PC-3 (cell line): ENCODE data around the gene SDHAF1. TPM values are rescaled to one million over a fixed set of nuclear protein-coding genes. Genes with fewer than 3 reads are reported as not detected.

ENCODE experiments used
- ATAC-seq: fragments of 200-7000 bp; cut with Tn5 transposase; 2 replicates; pipeline ENCODE4 v1.9.1; 2020; ENCODE audit warnings: mild to moderate bottlenecking, moderate library complexity
- BruUV-seq: library from RNA; stranded (reverse); fragments of 400-500 nt; replicated peaks from 2 replicates; lab custom pipeline; 2021; lab: Mats Ljungman, UMichigan
- CTCF ChIA-PET: fragments of 300-600 bp; sonication (Branson Sonifier 250); formaldehyde crosslinking; loops from one replicate; lab custom pipeline; 2022; ENCODE audit warnings: antibody characterized with exemption; lab: Charles Lee
- POLR2A ChIA-PET: fragments of 300-600 bp; sonication (Branson Sonifier 250); formaldehyde crosslinking; loops from one replicate; lab custom pipeline; 2022; ENCODE audit warnings: antibody characterized with exemption; ENCODE audit not compliant: unreplicated experiment; lab: Charles Lee
- DNase-seq: peaks from one replicate; pipeline ENCODE4 v3.0.0-alpha.2; 2015
- H2AFZ ChIP-seq: fragments of 300-600 bp; sonication (generic); 2 replicates; pipeline ENCODE4 v1.6.0; 2016; ENCODE audit warnings: antibody characterized with exemption, low read length
- H3F3A ChIP-seq: fragments of 300-600 bp; sonication (generic); one replicate; pipeline ENCODE4 v1.6.0; 2017; ENCODE audit warnings: antibody characterized with exemption, low read length, control low read depth, mild to moderate bottlenecking; ENCODE audit not compliant: unreplicated experiment
- H3K27ac ChIP-seq: fragments of 300-600 bp; sonication (generic); 2 replicates; pipeline ENCODE4 v1.5.1; 2016; ENCODE audit warnings: mild to moderate bottlenecking, low read length
- H3K27me3 ChIP-seq: fragments of 300-600 bp; sonication (generic); 2 replicates; pipeline ENCODE4 v1.6.1; 2016; ENCODE audit warnings: low read length, mixed read lengths
- H3K36me3 ChIP-seq: fragments of 300-600 bp; sonication (generic); 2 replicates; pipeline ENCODE4 v1.6.1; 2016; ENCODE audit warnings: low read depth, mixed run types, low read length, mixed read lengths
- H3K4me1 ChIP-seq: fragments of 300-600 bp; sonication (generic); 2 replicates; pipeline ENCODE4 v1.5.1; 2016; ENCODE audit warnings: low read length; ENCODE audit not compliant: insufficient read depth
- H3K4me2 ChIP-seq: fragments of 300-600 bp; sonication (generic); 2 replicates; pipeline ENCODE4 v1.6.0; 2016; ENCODE audit warnings: low read length
- H3K4me3 ChIP-seq: fragments of 300-600 bp; sonication (generic); 2 replicates; pipeline ENCODE4 v1.5.1; 2016; ENCODE audit warnings: mild to moderate bottlenecking, low read length, mixed read lengths
- H3K79me2 ChIP-seq: fragments of 300-600 bp; sonication (generic); 2 replicates; pipeline ENCODE4 v1.6.1; 2017; ENCODE audit warnings: low read length, mixed read lengths
- H3K9ac ChIP-seq: fragments of 300-600 bp; sonication (generic); 2 replicates; pipeline ENCODE4 v1.6.0; 2016; ENCODE audit warnings: mild to moderate bottlenecking, low read length
- H3K9me2 ChIP-seq: fragments of 300-600 bp; sonication (generic); replicated peaks from 2 replicates; pipeline ENCODE4 v1.6.1; 2016; ENCODE audit warnings: mixed run types, low read length, mixed read lengths
- H3K9me3 ChIP-seq: fragments of 300-600 bp; sonication (generic); 2 replicates; pipeline ENCODE4 v1.6.1; 2016; ENCODE audit warnings: low read length, mixed read lengths
- H4K20me1 ChIP-seq: fragments of 300-600 bp; sonication (generic); 2 replicates; pipeline ENCODE4 v1.6.1; 2016; ENCODE audit warnings: low read length, mixed read lengths
- EZH2 ChIP-seq: fragments of 300-600 bp; sonication (generic); IDR thresholded peaks from one replicate; pipeline ENCODE4 v1.6.1; 2017; ENCODE audit warnings: antibody characterized with exemption, mild to moderate bottlenecking, low read length; ENCODE audit not compliant: unreplicated experiment
- EZH2phosphoT487 ChIP-seq: fragments of 300-600 bp; sonication (generic); IDR thresholded peaks from 2 replicates; pipeline ENCODE4 v1.6.1; 2018; ENCODE audit warnings: mild to moderate bottlenecking, antibody characterized with exemption, low read length, borderline replicate concordance
- intact Hi-C: fragments of 100-400 bp; cut with micrococcal nuclease; formaldehyde crosslinking; loops from 2 replicates; pipeline ENCODE4 v1.9.0; 2023
- total RNA-seq: library from RNA; depleted of rRNA; stranded (reverse); fragments of >200 nt; gene quantifications from 2 replicates; pipeline ENCODE4 v1.2.3, GENCODE V29; 2014
- TF ChIP-seq, protein P1 (sequence below): fragments of 300-600 bp; sonication (generic); conservative IDR thresholded peaks from 2 replicates; pipeline ENCODE4 v1.5.1; 2017; ENCODE audit warnings: antibody characterized with exemption, low read depth, mild to moderate bottlenecking, low read length

SDHAF1 gene
- total RNA-seq, 1 experiment from 2014 or later, result 24.5 TPM

DNA sequence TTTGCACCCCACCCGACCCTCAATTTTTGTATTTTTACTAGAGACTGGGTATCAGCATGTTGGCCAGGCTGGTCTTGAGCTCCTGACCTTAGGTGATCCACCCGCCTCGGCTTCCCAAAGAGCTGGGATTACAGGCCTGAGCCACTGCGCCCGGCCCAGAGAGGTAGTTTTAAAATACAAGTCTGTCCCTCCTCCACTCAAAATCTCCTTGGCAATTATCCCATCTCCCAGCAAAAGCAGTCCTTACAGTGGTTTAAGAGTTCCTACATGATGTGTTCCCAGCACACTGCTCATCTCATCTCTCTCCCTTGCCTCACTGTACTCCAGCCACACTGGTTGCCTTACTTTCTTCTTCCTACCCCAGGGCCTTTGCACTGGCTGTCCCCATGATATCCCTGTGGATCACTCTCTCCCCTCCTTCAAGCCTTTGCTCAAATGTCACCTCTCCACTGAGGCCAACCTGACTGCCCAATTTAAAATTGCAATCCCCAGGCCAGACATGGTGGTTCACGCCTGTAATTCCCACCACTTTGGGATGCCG lies 34.5 kb upstream of the SDHAF1 start:
- H3K27me3 ChIP-seq, result peaks cover 9% of the 10 kb centered on the region
- DNase-seq (no peak), ATAC-seq (no peak)
- no peaks in the 10 kb centered on the region for H3K4me1 ChIP-seq
- H2AFZ ChIP-seq, result no peak overlapping the region
- TF ChIP-seq, protein P1, sequence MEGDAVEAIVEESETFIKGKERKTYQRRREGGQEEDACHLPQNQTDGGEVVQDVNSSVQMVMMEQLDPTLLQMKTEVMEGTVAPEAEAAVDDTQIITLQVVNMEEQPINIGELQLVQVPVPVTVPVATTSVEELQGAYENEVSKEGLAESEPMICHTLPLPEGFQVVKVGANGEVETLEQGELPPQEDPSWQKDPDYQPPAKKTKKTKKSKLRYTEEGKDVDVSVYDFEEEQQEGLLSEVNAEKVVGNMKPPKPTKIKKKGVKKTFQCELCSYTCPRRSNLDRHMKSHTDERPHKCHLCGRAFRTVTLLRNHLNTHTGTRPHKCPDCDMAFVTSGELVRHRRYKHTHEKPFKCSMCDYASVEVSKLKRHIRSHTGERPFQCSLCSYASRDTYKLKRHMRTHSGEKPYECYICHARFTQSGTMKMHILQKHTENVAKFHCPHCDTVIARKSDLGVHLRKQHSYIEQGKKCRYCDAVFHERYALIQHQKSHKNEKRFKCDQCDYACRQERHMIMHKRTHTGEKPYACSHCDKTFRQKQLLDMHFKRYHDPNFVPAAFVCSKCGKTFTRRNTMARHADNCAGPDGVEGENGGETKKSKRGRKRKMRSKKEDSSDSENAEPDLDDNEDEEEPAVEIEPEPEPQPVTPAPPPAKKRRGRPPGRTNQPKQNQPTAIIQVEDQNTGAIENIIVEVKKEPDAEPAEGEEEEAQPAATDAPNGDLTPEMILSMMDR, result no peak
- no peak for TF ChIP-seq EZH2
- TF ChIP-seq EZH2phosphoT487, result no peak
- BruUV-seq, result no TSS peak
- H3K9me3 ChIP-seq, result no peaks in the 10 kb centered on the region
- no peak overlapping the region for H3K27ac ChIP-seq
- no peaks in the 10 kb centered on the region for H3K79me2 ChIP-seq
- H3K36me3 ChIP-seq, result no peaks in the 10 kb centered on the region
- H3K9me2 ChIP-seq, result no peaks in the 10 kb centered on the region
- no peaks in the 10 kb centered on the region for H4K20me1 ChIP-seq
- no peak overlapping the region for H3K4me2 ChIP-seq
- H3K4me3 ChIP-seq, result no peak overlapping the region
- H3F3A ChIP-seq, result no peaks in the 10 kb centered on the region
- ChIA-PET CTCF (no interaction called here), POLR2A (no interaction called here)
- intact Hi-C loops, result no loop called here
- no peak overlapping the region for H3K9ac ChIP-seq

DNA sequence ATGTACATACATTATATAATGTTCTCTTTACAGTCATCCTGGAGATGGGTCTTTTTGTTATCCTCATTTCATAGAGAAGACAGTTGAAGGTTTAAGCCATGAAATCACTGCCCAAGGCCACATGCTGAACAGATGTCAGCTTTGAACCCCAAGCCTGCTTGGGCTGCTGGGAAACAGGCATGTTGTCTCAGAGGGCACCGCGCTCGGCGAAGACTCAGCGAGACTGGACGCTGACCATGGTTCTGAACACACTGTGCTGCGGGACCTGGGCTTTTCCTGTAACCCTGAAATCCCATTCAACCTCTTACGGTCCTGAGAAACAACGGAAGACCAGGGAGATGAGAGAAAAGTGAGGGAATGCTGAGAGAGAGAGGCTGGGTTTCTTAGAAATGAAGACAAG lies 31.5 kb upstream of the SDHAF1 start:
- H3K27me3 ChIP-seq, result peaks cover 4% of the 10 kb centered on the region; the same call in 1 of the 2 replicates
- DNase-seq, result peak; percentile 28
- TF ChIP-seq, protein P1, result no peak
- no peak for TF ChIP-seq EZH2
- no peak for TF ChIP-seq EZH2phosphoT487
- H3K9me2 ChIP-seq, result no peaks in the 10 kb centered on the region
- no peak overlapping the region for H3K4me3 ChIP-seq
- no peak overlapping the region for H3K9ac ChIP-seq
- H4K20me1 ChIP-seq, result no peaks in the 10 kb centered on the region
- H3K36me3 ChIP-seq, result no peaks in the 10 kb centered on the region
- H3K79me2 ChIP-seq, result no peaks in the 10 kb centered on the region
- no peak for ATAC-seq
- H3K4me2 ChIP-seq, result no peak overlapping the region
- intact Hi-C loops, result no loop called here
- no peak overlapping the region for H3K27ac ChIP-seq
- H3F3A ChIP-seq, result no peaks in the 10 kb centered on the region
- H3K9me3 ChIP-seq, result no peaks in the 10 kb centered on the region
- ChIA-PET CTCF (no interaction called here), POLR2A (no interaction called here)
- no peak overlapping the region for H2AFZ ChIP-seq
- H3K4me1 ChIP-seq, result no peaks in the 10 kb centered on the region
- no TSS peak for BruUV-seq

DNA sequence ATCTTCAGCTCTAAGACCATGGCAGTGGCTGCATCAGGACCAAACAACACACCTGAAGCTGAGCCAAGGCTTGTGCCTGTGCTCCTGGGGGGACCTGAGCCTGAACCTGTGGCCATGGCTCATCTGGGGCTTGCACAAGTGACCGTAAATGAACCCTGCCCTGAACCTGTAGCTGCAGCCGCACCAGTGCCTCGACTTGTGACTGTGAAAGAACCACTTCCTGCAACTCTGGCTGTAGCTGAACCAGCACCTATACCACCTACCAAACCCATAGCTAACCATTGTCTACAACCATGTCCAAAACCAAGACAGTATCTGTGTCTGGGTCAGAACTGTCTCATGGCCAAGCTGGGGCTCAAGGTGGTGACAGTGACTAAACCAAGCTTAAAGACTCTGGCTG lies 28.2 kb upstream of the SDHAF1 start:
- no peaks in the 10 kb centered on the region for H4K20me1 ChIP-seq
- no TSS peak for BruUV-seq

More for the DNA sequence above, 28.2 kb upstream of the SDHAF1 start:
- intact Hi-C loops, result no loop called here
- TF ChIP-seq, protein P1, result no peak
- no peaks in the 10 kb centered on the region for H3K4me1 ChIP-seq
- DNase-seq (no peak), ATAC-seq (no peak)
- H3F3A ChIP-seq, result no peaks in the 10 kb centered on the region
- no peaks in the 10 kb centered on the region for H3K79me2 ChIP-seq
- POLR2A ChIA-PET, result no interaction called here
- H3K9ac ChIP-seq, result no peak overlapping the region
- H3K36me3 ChIP-seq, result no peaks in the 10 kb centered on the region
- CTCF ChIA-PET, result no interaction called here
- no peak overlapping the region for H3K4me2 ChIP-seq
- no peaks in the 10 kb centered on the region for H3K9me3 ChIP-seq
- H3K4me3 ChIP-seq, result no peak overlapping the region
- no peaks in the 10 kb centered on the region for H3K9me2 ChIP-seq
- no peaks in the 10 kb centered on the region for H3K27me3 ChIP-seq
- no peak overlapping the region for H3K27ac ChIP-seq
- H2AFZ ChIP-seq, result no peak overlapping the region
